ENCODE results near the gene SLX1A. TPM values are rescaled to one million over a fixed set of nuclear protein-coding genes. Genes with fewer than 3 reads are reported as not detected.
"Not testable (repeated sequence)": the region's sequence is repeated elsewhere in the genome, so short reads cannot be mapped to it uniquely, and the experiment has no call there.

The SLX1A gene
- total RNA-seq, 1 donor from 2014 or later = 11.0 TPM

DNA sequence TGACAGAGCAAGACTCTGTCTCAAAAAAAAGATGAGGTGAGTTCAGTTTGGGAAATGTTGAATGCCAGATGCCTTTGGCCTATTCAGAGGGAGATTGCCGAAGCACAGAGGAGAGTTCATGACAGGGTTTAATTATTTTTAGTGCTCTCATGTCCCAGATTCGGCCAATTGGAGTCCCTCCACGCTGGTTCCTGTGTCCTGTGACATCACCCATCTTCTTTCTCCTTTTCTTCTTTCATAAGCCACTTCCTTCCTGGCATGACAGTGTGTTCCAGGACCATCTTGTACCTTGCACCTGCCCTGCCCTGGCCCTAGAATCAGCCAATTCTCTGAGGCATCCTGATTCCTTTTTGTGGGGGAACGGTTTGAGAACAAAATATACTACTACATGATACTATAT is 17.7 kb downstream of the SLX1A start:
- H3K9ac ChIP-seq (ENCODE audit: low read depth in 1 of 3, low read length in 3 of 3); H3K27ac ChIP-seq (ENCODE audit: low read depth, low read length); H3K27me3 ChIP-seq (ENCODE audit: control insufficient read depth in 3 of 3, insufficient read depth in 3 of 3, low read length in 3 of 3); H3K9me3 ChIP-seq (ENCODE audit: control insufficient read depth in 3 of 3, low read length in 3 of 3); H3K4me1 ChIP-seq (ENCODE audit: control insufficient read depth in 3 of 3, insufficient read depth in 3 of 3, low read length in 3 of 3); H3K4me3 ChIP-seq (ENCODE audit: low read length in 3 of 3); H3K36me3 ChIP-seq (ENCODE audit: control insufficient read depth in 3 of 3, insufficient read depth in 3 of 3, low read length in 3 of 3): not testable (repeated sequence)

DNA sequence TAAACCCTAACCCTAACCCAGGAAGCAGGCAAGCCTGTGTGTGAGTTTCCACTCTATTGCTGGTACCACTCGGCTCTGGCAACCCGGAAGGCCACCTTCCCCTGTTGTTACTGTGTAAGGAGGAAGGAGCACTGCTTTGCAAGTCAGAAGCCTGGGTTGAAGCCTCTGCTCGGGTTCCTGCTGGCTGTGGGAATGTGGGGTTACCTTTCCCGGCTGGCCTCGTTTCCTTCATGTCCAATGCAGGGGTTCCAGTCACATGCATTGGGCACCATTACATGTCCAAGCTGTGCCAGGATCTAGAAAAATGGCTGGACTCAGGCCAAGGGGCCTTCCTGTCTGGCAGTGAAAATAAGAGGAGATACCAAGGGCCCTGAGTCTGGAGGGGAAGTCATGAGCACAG is 23.4 kb downstream of the SLX1A start:
- not testable (repeated sequence) for H3K27me3 ChIP-seq (ENCODE audit: control insufficient read depth in 3 of 3, insufficient read depth in 3 of 3, low read length in 3 of 3); H3K27ac ChIP-seq (ENCODE audit: low read depth, low read length); H3K9ac ChIP-seq (ENCODE audit: low read depth in 1 of 3, low read length in 3 of 3); H3K36me3 ChIP-seq (ENCODE audit: control insufficient read depth in 3 of 3, insufficient read depth in 3 of 3, low read length in 3 of 3); H3K4me1 ChIP-seq (ENCODE audit: control insufficient read depth in 3 of 3, insufficient read depth in 3 of 3, low read length in 3 of 3); H3K4me3 ChIP-seq (ENCODE audit: low read length in 3 of 3); H3K9me3 ChIP-seq (ENCODE audit: control insufficient read depth in 3 of 3, low read length in 3 of 3)

Small RNA genes within 50 kb of the gene (small RNA-seq; reads per million reads assigned to genes)
- gene AC106782.4 = not detected

Other genes starting within 250 kb of the SLX1A start
- 35.0 TPM for gene TMEM219, start 231.8 kb upstream of the SLX1A start, total RNA-seq
- gene TAOK2, start 220.0 kb upstream of the SLX1A start, total RNA-seq = 35.0 TPM
- gene HIRIP3, start 198.3 kb upstream of the SLX1A start, total RNA-seq = 9.4 TPM
- gene INO80E, start 197.6 kb upstream of the SLX1A start, total RNA-seq = 12.5 TPM
- gene DOC2A, start 182.8 kb upstream of the SLX1A start, total RNA-seq = 0.52 TPM
- not detected for gene C16orf92, start 170.7 kb upstream of the SLX1A start, total RNA-seq
- 0.52 TPM for gene TLCD3B, start 162.6 kb upstream of the SLX1A start, total RNA-seq
- 1,497 TPM for gene ALDOA, start 128.1 kb upstream of the SLX1A start, total RNA-seq
- 72.0 TPM for gene PPP4C, start 117.9 kb upstream of the SLX1A start, total RNA-seq
- not detected for gene TBX6, start 102.0 kb upstream of the SLX1A start, total RNA-seq
- gene YPEL3, start 97.7 kb upstream of the SLX1A start, total RNA-seq = 14.1 TPM
- gene GDPD3, start 80.3 kb upstream of the SLX1A start, total RNA-seq = 0.52 TPM
- gene MAPK3, start 70.7 kb upstream of the SLX1A start, total RNA-seq = 14.6 TPM
- gene CORO1A, start 10.3 kb upstream of the SLX1A start, total RNA-seq = 8.4 TPM
- gene BOLA2B, start 209 bp upstream of the SLX1A start, total RNA-seq = 23.5 TPM
- 1.6 TPM for gene SULT1A3, start 5.4 kb downstream of the SLX1A start, total RNA-seq
- 3.7 TPM for gene NPIPB13, start 54.6 kb downstream of the SLX1A start, total RNA-seq
- 24.5 TPM for gene CD2BP2, start 161.4 kb downstream of the SLX1A start, total RNA-seq
- gene TBC1D10B, start 176.6 kb downstream of the SLX1A start, total RNA-seq = 24.5 TPM
- gene MYL11, start 180.9 kb downstream of the SLX1A start, total RNA-seq = 12,119 TPM
- gene SEPTIN1, start 188.7 kb downstream of the SLX1A start, total RNA-seq = 0.52 TPM
- 6.3 TPM for gene ZNF48, start 201.5 kb downstream of the SLX1A start, total RNA-seq
- gene ZNF771, start 213.7 kb downstream of the SLX1A start, total RNA-seq = 5.2 TPM
- 26.1 TPM for gene DCTPP1, start 236.2 kb downstream of the SLX1A start, total RNA-seq